ENCODE data around the gene FBLN1.

Gene FBLN1

GRCh38 chr22:45469281-45470073 lies 33.2 kb upstream of the FBLN1 start:
- Mint-ChIP-seq H3K4me3 (no peak overlapping the region), H3K4me1 (no peaks in the 10 kb centered on the region), H3K9me3 (peaks cover 7% of the 10 kb centered on the region), H3K36me3 (peaks cover 2% of the 10 kb centered on the region), H3K27ac (no peak overlapping the region), H3K27me3 (peaks cover 3% of the 10 kb centered on the region)
- ATAC-seq (ENCODE audit: low read depth) (no peak), DNase-seq (ENCODE audit: low spot score in 2 of 2) (no peak)

GRCh38 chr22:45470871-45471270 lies 31.8 kb upstream of the FBLN1 start:
- Mint-ChIP-seq H3K27ac (no peak overlapping the region), H3K27me3 (peaks cover 5% of the 10 kb centered on the region), H3K36me3 (peaks cover 2% of the 10 kb centered on the region), H3K4me1 (no peaks in the 10 kb centered on the region), H3K4me3 (no peak overlapping the region), H3K9me3 (peaks cover 7% of the 10 kb centered on the region)
- no peak for ATAC-seq (ENCODE audit: low read depth)
- no peak for DNase-seq (ENCODE audit: low spot score in 2 of 2)

GRCh38 chr22:45472426-45472825 lies 30.3 kb upstream of the FBLN1 start:
- Mint-ChIP-seq H3K36me3 (peaks cover 2% of the 10 kb centered on the region), H3K27me3 (peaks cover 6% of the 10 kb centered on the region), H3K27ac (no peak overlapping the region), H3K9me3 (peaks cover 4% of the 10 kb centered on the region), H3K4me3 (no peak overlapping the region), H3K4me1 (no peaks in the 10 kb centered on the region)
- no peak for DNase-seq (ENCODE audit: low spot score in 2 of 2)
- ATAC-seq (ENCODE audit: low read depth): no peak

- no peak for DNase-seq (ENCODE audit: low spot score in 2 of 2)
- no peaks in the 10 kb centered on the region for H3K4me1 Mint-ChIP-seq
- H3K9me3 Mint-ChIP-seq: no peaks in the 10 kb centered on the region
Observed at GRCh38 chr22:45473626-45474237, 29.0 kb upstream of the FBLN1 start.

GRCh38 chr22:45475063-45475747 lies 27.5 kb upstream of the FBLN1 start:
- H3K9me3 Mint-ChIP-seq: no peaks in the 10 kb centered on the region
- no peaks in the 10 kb centered on the region for H3K36me3 Mint-ChIP-seq
- H3K27me3 Mint-ChIP-seq: peaks cover 9% of the 10 kb centered on the region
- no peak for ATAC-seq (ENCODE audit: low read depth)
- H3K27ac Mint-ChIP-seq: no peak overlapping the region
- no peaks in the 10 kb centered on the region for H3K4me1 Mint-ChIP-seq
- no peak overlapping the region for H3K4me3 Mint-ChIP-seq
- DNase-seq (ENCODE audit: low spot score in 2 of 2): no peak

More at GRCh38 chr22:45473626-45474237, 29.0 kb upstream of the FBLN1 start:
- no peak for ATAC-seq (ENCODE audit: low read depth)
- Mint-ChIP-seq H3K36me3 (no peaks in the 10 kb centered on the region), H3K27me3 (peaks cover 9% of the 10 kb centered on the region), H3K4me3 (no peak overlapping the region), H3K27ac (no peak overlapping the region)

GRCh38 chr22:45475851-45476514 lies 26.7 kb upstream of the FBLN1 start:
- Mint-ChIP-seq H3K27ac (no peak overlapping the region), H3K4me1 (no peaks in the 10 kb centered on the region), H3K4me3 (no peak overlapping the region), H3K27me3 (peaks cover 9% of the 10 kb centered on the region), H3K36me3 (no peaks in the 10 kb centered on the region), H3K9me3 (peaks cover 5% of the 10 kb centered on the region)
- ATAC-seq (ENCODE audit: low read depth) (no peak), DNase-seq (ENCODE audit: low spot score in 2 of 2) (no peak)

- DNase-seq (ENCODE audit: low spot score in 2 of 2) (no peak), ATAC-seq (ENCODE audit: low read depth) (no peak)
- Mint-ChIP-seq H3K27me3 (peaks cover 9% of the 10 kb centered on the region), H3K9me3 (peaks cover 6% of the 10 kb centered on the region), H3K36me3 (no peaks in the 10 kb centered on the region), H3K27ac (no peak overlapping the region), H3K4me3 (no peak overlapping the region), H3K4me1 (no peaks in the 10 kb centered on the region)
Observed at GRCh38 chr22:45476814-45477213, 25.9 kb upstream of the FBLN1 start.

GRCh38 chr22:45477366-45478107 lies 25.1 kb upstream of the FBLN1 start:
- no peak overlapping the region for H3K27ac Mint-ChIP-seq
- DNase-seq (ENCODE audit: low spot score in 2 of 2) (no peak), ATAC-seq (ENCODE audit: low read depth) (no peak)
- H3K4me1 Mint-ChIP-seq: no peaks in the 10 kb centered on the region
- H3K4me3 Mint-ChIP-seq: no peak overlapping the region
- peaks cover 9% of the 10 kb centered on the region for H3K27me3 Mint-ChIP-seq
- H3K9me3 Mint-ChIP-seq: peaks cover 6% of the 10 kb centered on the region
- H3K36me3 Mint-ChIP-seq: no peaks in the 10 kb centered on the region

GRCh38 chr22:45478108-45478771 lies 24.4 kb upstream of the FBLN1 start:
- H3K4me1 Mint-ChIP-seq: no peaks in the 10 kb centered on the region
- peaks cover 6% of the 10 kb centered on the region for H3K9me3 Mint-ChIP-seq
- H3K27me3 Mint-ChIP-seq: peaks cover 9% of the 10 kb centered on the region
- no peak for DNase-seq (ENCODE audit: low spot score in 2 of 2)
- H3K4me3 Mint-ChIP-seq: no peak overlapping the region
- no peaks in the 10 kb centered on the region for H3K36me3 Mint-ChIP-seq
- no peak for ATAC-seq (ENCODE audit: low read depth)
- H3K27ac Mint-ChIP-seq: no peak overlapping the region

- Mint-ChIP-seq H3K4me3 (no peak overlapping the region), H3K27ac (no peak overlapping the region), H3K4me1 (no peaks in the 10 kb centered on the region), H3K27me3 (peaks cover 12% of the 10 kb centered on the region), H3K36me3 (no peaks in the 10 kb centered on the region), H3K9me3 (peaks cover 6% of the 10 kb centered on the region)
- DNase-seq (ENCODE audit: low spot score in 2 of 2): no peak
- no peak for ATAC-seq (ENCODE audit: low read depth)
Observed at GRCh38 chr22:45480717-45481116, 22.0 kb upstream of the FBLN1 start.

- peaks cover 14% of the 10 kb centered on the region for H3K27me3 Mint-ChIP-seq
- no peak overlapping the region for H3K4me3 Mint-ChIP-seq
- H3K27ac Mint-ChIP-seq: no peak overlapping the region
- DNase-seq (ENCODE audit: low spot score in 2 of 2) (no peak), ATAC-seq (ENCODE audit: low read depth) (no peak)
- peaks cover 7% of the 10 kb centered on the region for H3K9me3 Mint-ChIP-seq
- no peaks in the 10 kb centered on the region for H3K36me3 Mint-ChIP-seq
- H3K4me1 Mint-ChIP-seq: no peaks in the 10 kb centered on the region
Observed at GRCh38 chr22:45481661-45482060, 21.0 kb upstream of the FBLN1 start.

GRCh38 chr22:45482169-45482568 lies 20.5 kb upstream of the FBLN1 start:
- no peaks in the 10 kb centered on the region for H3K36me3 Mint-ChIP-seq
- peaks cover 13% of the 10 kb centered on the region for H3K27me3 Mint-ChIP-seq

GRCh38 chr22:45483319-45483718 lies 19.4 kb upstream of the FBLN1 start:
- DNase-seq (ENCODE audit: low spot score in 2 of 2): no peak
- H3K36me3 Mint-ChIP-seq: no peaks in the 10 kb centered on the region
- H3K4me3 Mint-ChIP-seq: no peak overlapping the region
- ATAC-seq (ENCODE audit: low read depth): no peak
- H3K27me3 Mint-ChIP-seq: peaks cover 10% of the 10 kb centered on the region
- H3K27ac Mint-ChIP-seq: no peak overlapping the region
- H3K4me1 Mint-ChIP-seq: no peaks in the 10 kb centered on the region
- H3K9me3 Mint-ChIP-seq: peaks cover 9% of the 10 kb centered on the region

More at GRCh38 chr22:45482169-45482568, 20.5 kb upstream of the FBLN1 start:
- Mint-ChIP-seq H3K4me3 (no peak overlapping the region), H3K27ac (no peak overlapping the region), H3K9me3 (peaks cover 9% of the 10 kb centered on the region), H3K4me1 (no peaks in the 10 kb centered on the region)
- no peak for DNase-seq (ENCODE audit: low spot score in 2 of 2)
- ATAC-seq (ENCODE audit: low read depth): no peak

All from memory B cell (primary cell).